ENCODE measurements around the gene CSNK2A2. TPM values are rescaled to one million over a fixed set of nuclear protein-coding genes. Genes with fewer than 3 reads are reported as not detected.

CSNK2A2 gene
- total and polyA plus RNA-seq, 9 of the 15 experiments (the other 6 are each of a cell fraction or from before 2014, with no cell fraction given), result 20.8 to 109 (median 44.7) TPM

DNA sequence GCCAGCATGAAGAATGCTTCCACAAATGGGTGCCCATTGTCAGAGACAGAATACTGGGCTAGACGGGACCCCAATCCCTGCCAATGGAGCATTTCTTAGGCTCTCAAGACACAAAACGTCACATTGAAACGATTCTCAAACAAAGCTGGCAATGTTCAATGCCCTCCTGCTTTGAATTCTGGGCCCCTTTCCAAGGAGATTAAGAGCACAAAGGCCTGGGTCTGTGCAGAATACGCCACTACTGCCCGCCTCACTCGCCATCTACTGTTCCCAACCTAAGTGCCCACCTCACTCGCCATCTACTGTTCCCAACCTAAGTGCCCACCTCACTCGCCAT, 78.4 kb downstream of the CSNK2A2 start (continued):
- TF ChIP-seq, protein P1, sequence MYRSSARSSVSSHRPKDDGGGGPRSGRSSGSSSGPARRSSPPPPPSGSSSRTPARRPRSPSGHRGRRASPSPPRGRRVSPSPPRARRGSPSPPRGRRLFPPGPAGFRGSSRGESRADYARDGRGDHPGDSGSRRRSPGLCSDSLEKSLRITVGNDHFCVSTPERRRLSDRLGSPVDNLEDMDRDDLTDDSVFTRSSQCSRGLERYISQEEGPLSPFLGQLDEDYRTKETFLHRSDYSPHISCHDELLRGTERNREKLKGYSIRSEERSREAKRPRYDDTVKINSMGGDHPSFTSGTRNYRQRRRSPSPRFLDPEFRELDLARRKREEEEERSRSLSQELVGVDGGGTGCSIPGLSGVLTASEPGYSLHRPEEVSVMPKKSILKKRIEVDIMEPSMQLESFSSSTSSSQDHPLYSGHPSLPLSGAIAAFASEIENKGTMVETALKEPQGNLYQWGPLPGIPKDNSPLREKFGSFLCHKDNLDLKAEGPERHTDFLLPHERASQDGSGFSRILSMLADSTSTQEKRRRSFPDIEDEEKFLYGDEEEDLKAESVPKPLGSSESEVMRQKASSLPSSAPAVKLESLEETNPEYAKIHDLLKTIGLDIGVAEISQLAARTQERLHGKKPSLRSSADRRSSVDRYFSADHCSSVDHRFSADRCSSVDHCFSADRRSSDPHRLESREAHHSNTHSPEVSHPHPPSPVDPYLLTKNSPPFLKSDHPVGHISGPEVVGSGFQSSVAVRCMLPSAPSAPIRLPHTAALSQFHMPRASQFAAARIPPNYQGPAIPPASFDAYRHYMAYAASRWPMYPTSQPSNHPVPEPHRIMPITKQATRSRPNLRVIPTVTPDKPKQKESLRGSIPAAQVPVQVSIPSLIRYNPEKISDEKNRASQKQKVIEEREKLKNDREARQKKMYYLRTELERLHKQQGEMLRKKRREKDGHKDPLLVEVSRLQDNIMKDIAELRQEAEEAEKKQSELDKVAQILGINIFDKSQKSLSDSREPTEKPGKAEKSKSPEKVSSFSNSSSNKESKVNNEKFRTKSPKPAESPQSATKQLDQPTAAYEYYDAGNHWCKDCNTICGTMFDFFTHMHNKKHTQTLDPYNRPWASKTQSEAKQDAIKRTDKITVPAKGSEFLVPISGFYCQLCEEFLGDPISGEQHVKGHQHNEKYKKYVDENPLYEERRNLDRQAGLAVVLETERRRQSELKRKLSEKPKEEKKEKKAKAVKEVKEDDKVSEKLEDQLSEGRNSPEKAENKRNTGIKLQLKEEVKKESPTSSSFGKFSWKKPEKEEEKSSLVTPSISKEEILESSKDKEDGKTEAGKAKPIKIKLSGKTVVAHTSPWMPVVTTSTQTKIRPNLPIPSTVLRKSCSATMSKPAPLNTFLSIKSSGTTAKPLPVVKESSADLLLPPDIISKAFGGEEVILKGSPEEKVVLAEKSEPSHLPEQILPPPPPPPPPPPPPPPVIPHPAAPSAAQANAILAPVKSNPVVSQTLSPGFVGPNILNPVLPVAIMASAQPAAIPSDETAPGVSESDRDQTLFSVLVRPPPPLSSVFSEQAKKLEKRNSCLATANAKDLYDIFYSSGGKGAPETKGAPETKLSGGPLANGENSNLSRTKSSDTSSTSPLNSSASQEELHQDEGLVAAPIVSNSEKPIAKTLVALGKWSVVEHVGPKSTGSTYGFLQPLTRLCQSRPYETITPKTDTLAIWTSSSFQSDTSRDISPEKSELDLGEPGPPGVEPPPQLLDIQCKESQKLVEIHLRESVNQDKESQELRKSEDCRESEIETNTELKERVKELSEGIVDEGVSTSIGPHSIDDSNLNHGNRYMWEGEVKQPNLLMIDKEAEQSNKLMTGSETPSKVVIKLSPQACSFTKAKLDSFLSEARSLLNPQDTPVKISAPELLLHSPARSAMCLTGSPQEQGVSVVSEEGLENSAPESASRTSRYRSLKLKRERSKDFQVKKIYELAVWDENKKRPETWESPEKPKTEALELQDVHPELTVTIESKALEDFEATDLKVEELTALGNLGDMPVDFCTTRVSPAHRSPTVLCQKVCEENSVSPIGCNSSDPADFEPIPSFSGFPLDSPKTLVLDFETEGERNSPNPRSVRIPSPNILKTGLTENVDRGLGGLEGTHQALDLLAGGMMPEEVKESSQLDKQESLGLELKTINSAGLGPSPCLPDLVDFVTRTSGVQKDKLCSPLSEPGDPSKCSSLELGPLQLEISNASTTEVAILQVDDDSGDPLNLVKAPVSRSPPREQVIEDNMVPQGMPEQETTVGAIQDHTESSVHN (IDR thresholded peaks at IDR 0.05; ENCODE audit: borderline replicate concordance in 1 of 2, low read depth in 1 of 2), result no peak
- no peak for TF ChIP-seq SIRT6 (IDR thresholded peaks at IDR 0.05; ENCODE audit: low read depth, low read length)
- no peak for TF ChIP-seq ZBTB40 (IDR thresholded peaks at IDR 0.05)
- TF ChIP-seq ZBTB40 (CRISPR knock-in tag; IDR thresholded peaks at IDR 0.05), result no peak
- TF ChIP-seq DACH1 (IDR thresholded peaks at IDR 0.05; ENCODE audit: partially characterized antibody), result no peak

All from K562 (cell line).